ENCODE results near the gene IQGAP2. TPM values are rescaled to one million over a fixed set of nuclear protein-coding genes. Genes with fewer than 3 reads are reported as not detected.

The IQGAP2 gene
- total RNA-seq, 1 experiment from 2014 or later, result 0.59 TPM

DNA sequence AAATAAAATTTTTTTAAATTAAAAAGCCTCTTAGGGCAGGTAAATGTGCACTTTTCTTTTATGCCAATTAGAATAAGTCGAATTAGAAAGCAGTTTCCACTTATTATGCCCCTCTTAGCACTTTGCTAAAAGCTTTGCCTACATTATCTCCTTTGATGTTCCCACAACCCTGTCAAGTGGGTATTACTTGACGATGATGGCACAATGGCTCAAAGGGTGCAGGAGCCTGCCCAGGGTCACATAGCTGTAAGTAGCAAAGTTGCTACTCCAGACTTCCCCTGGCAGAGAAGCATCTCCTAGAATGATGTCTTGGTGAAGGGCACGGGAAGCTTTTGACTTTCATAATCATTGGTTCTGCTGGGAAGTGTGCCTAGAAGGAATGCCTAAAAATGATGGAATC is 18.4 kb upstream of the IQGAP2 start:
- Histone ChIP-seq H3K4me3 (ENCODE audit: low read depth in 2 of 2, low read length in 2 of 2) (no peak overlapping the region), H3K27ac (ENCODE audit: low read length) (no peak overlapping the region), H3K9me3 (ENCODE audit: control insufficient read depth, insufficient read depth, low read depth, low read length) (no peaks in the 10 kb centered on the region), H3K36me3 (ENCODE audit: control insufficient read depth, insufficient read depth, low read length) (no peaks in the 10 kb centered on the region), H3K4me1 (ENCODE audit: control insufficient read depth, insufficient read depth, low read length) (no peaks in the 10 kb centered on the region), H3K27me3 (ENCODE audit: control insufficient read depth, insufficient read depth, low read length) (no peaks in the 10 kb centered on the region)
- in situ Hi-C loops (cut with HindIII; ENCODE audit: low pct_unique_long_range_greater_than_20kb, low sequenced_read_pairs) (no loop called here), intact Hi-C loops (cut with micrococcal nuclease; ENCODE audit: unreplicated experiment) (no loop called here)
- POLR2A ChIA-PET, result no interaction called here
- BruUV-seq (replicated peaks), result no TSS peak
- ATAC-seq (no peak), DNase-seq (ENCODE audit: low read depth, low spot score) (no peak)
- CTCF ChIA-PET, result interaction anchor here (0.7 kb wide), 1 partner anchor 484 kb away, joined by 3 read pairs; no protein-coding TSS in a partner anchor
- TF ChIP-seq SIN3A (IDR thresholded peaks at IDR 0.05; ENCODE audit: borderline replicate concordance, insufficient read depth, low read depth, low read length), result no peak

DNA sequence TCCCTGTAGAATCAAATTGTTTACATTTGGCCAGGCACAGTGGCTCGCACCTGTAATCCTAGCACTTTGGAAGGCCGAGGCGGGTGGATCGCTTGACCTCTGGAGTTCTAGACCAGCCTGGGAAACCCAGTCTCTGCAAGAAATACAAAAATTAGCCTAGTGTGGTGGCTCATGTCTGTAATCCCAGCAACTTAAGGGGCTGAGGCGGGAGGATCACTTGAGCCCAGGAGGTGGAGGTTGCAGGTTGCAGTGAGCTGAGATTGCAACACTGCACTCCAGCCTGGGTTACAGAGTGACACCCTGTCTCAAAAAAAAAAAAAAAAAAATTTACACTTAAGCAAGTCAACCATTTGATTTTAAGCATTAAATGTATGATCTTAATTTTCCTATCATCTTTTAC is 17.5 kb upstream of the IQGAP2 start:
- intact Hi-C loops (cut with micrococcal nuclease; ENCODE audit: unreplicated experiment) (no loop called here), in situ Hi-C loops (cut with HindIII; ENCODE audit: low pct_unique_long_range_greater_than_20kb, low sequenced_read_pairs) (no loop called here)
- ATAC-seq (no peak), DNase-seq (ENCODE audit: low read depth, low spot score) (no peak)
- POLR2A ChIA-PET, result no interaction called here
- TF ChIP-seq SIN3A (IDR thresholded peaks at IDR 0.05; ENCODE audit: borderline replicate concordance, insufficient read depth, low read depth, low read length), result no peak
- Histone ChIP-seq H3K9me3 (ENCODE audit: control insufficient read depth, insufficient read depth, low read depth, low read length) (no peaks in the 10 kb centered on the region), H3K4me1 (ENCODE audit: control insufficient read depth, insufficient read depth, low read length) (no peaks in the 10 kb centered on the region), H3K27me3 (ENCODE audit: control insufficient read depth, insufficient read depth, low read length) (peaks cover 2% of the 10 kb centered on the region; the same call in 1 of the 2 replicates), H3K4me3 (ENCODE audit: low read depth in 2 of 2, low read length in 2 of 2) (no peak overlapping the region), H3K27ac (ENCODE audit: low read length) (no peak overlapping the region), H3K36me3 (ENCODE audit: control insufficient read depth, insufficient read depth, low read length) (no peaks in the 10 kb centered on the region)
- CTCF ChIA-PET, result no interaction called here
- no TSS peak for BruUV-seq (replicated peaks)

DNA sequence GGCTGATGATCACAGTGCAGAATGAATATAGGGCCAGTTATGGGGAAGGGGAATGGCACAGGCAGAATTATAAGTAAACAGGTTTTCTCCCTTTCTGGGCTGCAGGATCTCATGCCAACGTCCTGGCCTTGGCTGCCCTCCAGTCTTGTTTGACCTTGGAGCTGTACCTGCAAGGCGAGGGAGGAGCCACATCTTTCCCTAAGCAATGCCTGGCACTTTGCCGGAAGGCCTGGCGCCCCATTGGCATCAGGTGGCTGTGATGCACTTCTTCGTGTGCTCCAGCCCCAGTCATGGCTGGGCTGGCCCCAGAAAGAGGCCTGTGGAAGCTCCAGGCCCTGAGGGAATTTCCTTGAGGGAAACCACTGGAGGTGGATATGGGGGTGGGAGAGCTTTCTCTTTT is 16.7 kb upstream of the IQGAP2 start:
- peaks cover 2% of the 10 kb centered on the region; the same call in 1 of the 2 replicates for H3K27me3 ChIP-seq (ENCODE audit: control insufficient read depth, insufficient read depth, low read length)
- no peaks in the 10 kb centered on the region for H3K9me3 ChIP-seq (ENCODE audit: control insufficient read depth, insufficient read depth, low read depth, low read length)
- H3K27ac ChIP-seq (ENCODE audit: low read length), result no peak overlapping the region
- TF ChIP-seq POLR2AphosphoS5 (IDR thresholded peaks at IDR 0.05; ENCODE audit: low read depth, low read length) (no peak), SIN3A (IDR thresholded peaks at IDR 0.05; ENCODE audit: borderline replicate concordance, insufficient read depth, low read depth, low read length) (no peak), TCF7L2 (IDR thresholded peaks at IDR 0.05; ENCODE audit: low read depth, low read length) (no peak)
- TF ChIP-seq, protein P1, sequence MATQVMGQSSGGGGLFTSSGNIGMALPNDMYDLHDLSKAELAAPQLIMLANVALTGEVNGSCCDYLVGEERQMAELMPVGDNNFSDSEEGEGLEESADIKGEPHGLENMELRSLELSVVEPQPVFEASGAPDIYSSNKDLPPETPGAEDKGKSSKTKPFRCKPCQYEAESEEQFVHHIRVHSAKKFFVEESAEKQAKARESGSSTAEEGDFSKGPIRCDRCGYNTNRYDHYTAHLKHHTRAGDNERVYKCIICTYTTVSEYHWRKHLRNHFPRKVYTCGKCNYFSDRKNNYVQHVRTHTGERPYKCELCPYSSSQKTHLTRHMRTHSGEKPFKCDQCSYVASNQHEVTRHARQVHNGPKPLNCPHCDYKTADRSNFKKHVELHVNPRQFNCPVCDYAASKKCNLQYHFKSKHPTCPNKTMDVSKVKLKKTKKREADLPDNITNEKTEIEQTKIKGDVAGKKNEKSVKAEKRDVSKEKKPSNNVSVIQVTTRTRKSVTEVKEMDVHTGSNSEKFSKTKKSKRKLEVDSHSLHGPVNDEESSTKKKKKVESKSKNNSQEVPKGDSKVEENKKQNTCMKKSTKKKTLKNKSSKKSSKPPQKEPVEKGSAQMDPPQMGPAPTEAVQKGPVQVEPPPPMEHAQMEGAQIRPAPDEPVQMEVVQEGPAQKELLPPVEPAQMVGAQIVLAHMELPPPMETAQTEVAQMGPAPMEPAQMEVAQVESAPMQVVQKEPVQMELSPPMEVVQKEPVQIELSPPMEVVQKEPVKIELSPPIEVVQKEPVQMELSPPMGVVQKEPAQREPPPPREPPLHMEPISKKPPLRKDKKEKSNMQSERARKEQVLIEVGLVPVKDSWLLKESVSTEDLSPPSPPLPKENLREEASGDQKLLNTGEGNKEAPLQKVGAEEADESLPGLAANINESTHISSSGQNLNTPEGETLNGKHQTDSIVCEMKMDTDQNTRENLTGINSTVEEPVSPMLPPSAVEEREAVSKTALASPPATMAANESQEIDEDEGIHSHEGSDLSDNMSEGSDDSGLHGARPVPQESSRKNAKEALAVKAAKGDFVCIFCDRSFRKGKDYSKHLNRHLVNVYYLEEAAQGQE (IDR thresholded peaks at IDR 0.05; ENCODE audit: insufficient read depth in 1 of 2, low read depth in 2 of 2, low read length in 1 of 2), result no peak
- TF ChIP-seq, protein P2, sequence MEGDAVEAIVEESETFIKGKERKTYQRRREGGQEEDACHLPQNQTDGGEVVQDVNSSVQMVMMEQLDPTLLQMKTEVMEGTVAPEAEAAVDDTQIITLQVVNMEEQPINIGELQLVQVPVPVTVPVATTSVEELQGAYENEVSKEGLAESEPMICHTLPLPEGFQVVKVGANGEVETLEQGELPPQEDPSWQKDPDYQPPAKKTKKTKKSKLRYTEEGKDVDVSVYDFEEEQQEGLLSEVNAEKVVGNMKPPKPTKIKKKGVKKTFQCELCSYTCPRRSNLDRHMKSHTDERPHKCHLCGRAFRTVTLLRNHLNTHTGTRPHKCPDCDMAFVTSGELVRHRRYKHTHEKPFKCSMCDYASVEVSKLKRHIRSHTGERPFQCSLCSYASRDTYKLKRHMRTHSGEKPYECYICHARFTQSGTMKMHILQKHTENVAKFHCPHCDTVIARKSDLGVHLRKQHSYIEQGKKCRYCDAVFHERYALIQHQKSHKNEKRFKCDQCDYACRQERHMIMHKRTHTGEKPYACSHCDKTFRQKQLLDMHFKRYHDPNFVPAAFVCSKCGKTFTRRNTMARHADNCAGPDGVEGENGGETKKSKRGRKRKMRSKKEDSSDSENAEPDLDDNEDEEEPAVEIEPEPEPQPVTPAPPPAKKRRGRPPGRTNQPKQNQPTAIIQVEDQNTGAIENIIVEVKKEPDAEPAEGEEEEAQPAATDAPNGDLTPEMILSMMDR (IDR thresholded peaks at IDR 0.05), result no peak
- H3K36me3 ChIP-seq (ENCODE audit: control insufficient read depth, insufficient read depth, low read length), result no peaks in the 10 kb centered on the region
- H3K4me3 ChIP-seq (ENCODE audit: low read depth in 2 of 2, low read length in 2 of 2), result no peak overlapping the region
- no peak for DNase-seq (ENCODE audit: low read depth, low spot score)
- H3K4me1 ChIP-seq (ENCODE audit: control insufficient read depth, insufficient read depth, low read length), result no peaks in the 10 kb centered on the region
- CTCF ChIA-PET, result no interaction called here
- no TSS peak for BruUV-seq (replicated peaks)
- ATAC-seq, result no peak
- in situ Hi-C loops (cut with HindIII; ENCODE audit: low pct_unique_long_range_greater_than_20kb, low sequenced_read_pairs) (no loop called here), intact Hi-C loops (cut with micrococcal nuclease; ENCODE audit: unreplicated experiment) (no loop called here)
- POLR2A ChIA-PET, result no interaction called here
